PC-3 (cell line): ENCODE data around the gene TCF20.

Experiments
- EZH2 ChIP-seq: fragments of 300-600 bp; sonication (generic); IDR thresholded peaks from one replicate; pipeline ENCODE4 v1.6.1; 2017; ENCODE audit warnings: antibody characterized with exemption, mild to moderate bottlenecking, low read length; ENCODE audit not compliant: unreplicated experiment
- EZH2phosphoT487 ChIP-seq: fragments of 300-600 bp; sonication (generic); IDR thresholded peaks from 2 replicates; pipeline ENCODE4 v1.6.1; 2018; ENCODE audit warnings: mild to moderate bottlenecking, antibody characterized with exemption, low read length, borderline replicate concordance
- TF ChIP-seq, protein P1 (sequence below): fragments of 300-600 bp; sonication (generic); conservative IDR thresholded peaks from 2 replicates; pipeline ENCODE4 v1.5.1; 2017; ENCODE audit warnings: antibody characterized with exemption, low read depth, mild to moderate bottlenecking, low read length

DNA sequence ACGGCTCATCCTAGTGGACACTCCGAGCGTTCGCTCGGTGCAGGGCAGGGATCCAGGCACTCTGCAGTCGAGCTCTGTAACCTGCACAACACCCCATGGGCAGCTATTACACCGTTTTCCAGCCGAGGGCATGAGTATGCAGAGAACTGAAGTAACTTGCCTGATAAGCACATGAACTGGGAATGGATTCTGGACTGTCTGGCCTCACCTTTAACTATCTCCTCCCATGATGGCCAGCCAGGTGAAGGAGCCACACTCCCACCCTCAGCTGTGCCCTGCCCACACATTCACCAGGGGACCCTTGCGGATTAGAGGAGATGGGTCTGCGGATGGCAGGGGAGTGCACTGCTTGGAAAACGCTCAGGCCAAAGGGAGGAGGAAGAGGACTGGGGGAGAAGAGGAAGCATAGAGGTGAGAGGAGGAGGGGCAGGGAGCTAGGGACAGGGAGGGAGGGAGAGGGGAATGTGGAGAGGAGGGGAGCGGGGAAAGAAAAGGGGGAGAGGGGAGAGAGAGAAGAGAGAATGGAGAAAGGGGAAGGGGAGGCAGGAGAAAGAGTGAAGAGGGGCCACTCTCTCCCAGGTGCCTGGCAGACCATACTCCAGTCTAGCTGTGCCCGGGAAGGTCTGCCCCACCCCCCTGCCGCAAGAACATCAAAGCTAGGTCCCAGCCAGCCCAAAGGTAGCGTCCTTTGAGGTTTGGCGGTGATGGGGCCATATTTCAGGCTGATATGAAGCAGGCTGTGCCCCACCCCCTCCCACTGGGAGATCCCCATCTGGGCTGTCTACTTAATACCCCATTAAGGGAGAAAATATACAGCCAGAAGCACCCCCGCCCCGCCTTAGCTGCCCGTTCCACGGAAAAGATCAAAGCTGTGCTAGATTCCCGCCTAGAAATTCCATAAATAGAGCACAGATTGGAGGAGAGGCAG is 33.2 kb upstream of the TCF20 start:
- TF ChIP-seq, protein P1, sequence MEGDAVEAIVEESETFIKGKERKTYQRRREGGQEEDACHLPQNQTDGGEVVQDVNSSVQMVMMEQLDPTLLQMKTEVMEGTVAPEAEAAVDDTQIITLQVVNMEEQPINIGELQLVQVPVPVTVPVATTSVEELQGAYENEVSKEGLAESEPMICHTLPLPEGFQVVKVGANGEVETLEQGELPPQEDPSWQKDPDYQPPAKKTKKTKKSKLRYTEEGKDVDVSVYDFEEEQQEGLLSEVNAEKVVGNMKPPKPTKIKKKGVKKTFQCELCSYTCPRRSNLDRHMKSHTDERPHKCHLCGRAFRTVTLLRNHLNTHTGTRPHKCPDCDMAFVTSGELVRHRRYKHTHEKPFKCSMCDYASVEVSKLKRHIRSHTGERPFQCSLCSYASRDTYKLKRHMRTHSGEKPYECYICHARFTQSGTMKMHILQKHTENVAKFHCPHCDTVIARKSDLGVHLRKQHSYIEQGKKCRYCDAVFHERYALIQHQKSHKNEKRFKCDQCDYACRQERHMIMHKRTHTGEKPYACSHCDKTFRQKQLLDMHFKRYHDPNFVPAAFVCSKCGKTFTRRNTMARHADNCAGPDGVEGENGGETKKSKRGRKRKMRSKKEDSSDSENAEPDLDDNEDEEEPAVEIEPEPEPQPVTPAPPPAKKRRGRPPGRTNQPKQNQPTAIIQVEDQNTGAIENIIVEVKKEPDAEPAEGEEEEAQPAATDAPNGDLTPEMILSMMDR: no peak
- TF ChIP-seq EZH2 (no peak), EZH2phosphoT487 (no peak)
